Naive thymus-derived CD4-positive, alpha-beta T cell (primary cell): ENCODE measurements around the gene LIX1L. TPM values are rescaled to one million over a fixed set of nuclear protein-coding genes. Genes with fewer than 3 reads are reported as not detected.
A peak's percentile ranks its signal among the peaks of the same experiment; 100 is the strongest.

ENCODE experiments used
- ATAC-seq: fragments of 150-1000 bp; cut with Tn5 transposase; 2 replicates; pipeline ENCODE4 v1.10.0; 2021; ENCODE audit warnings: mild to moderate bottlenecking, moderate library complexity
- CTCF ChIA-PET: fragments of 350-600 bp; sonication (Branson Sonifier 250); formaldehyde crosslinking; loops from one replicate; lab custom pipeline; 2021; ENCODE audit warnings: antibody characterized with exemption; lab: Charles Lee
- POLR2A ChIA-PET: fragments of 350-600 bp; sonication (Branson Sonifier 250); formaldehyde crosslinking; loops from one replicate; lab custom pipeline; 2021; ENCODE audit warnings: antibody characterized with exemption, inconsistent platforms; lab: Charles Lee
- DNase-seq, 9 donors: peaks; one replicate each; pipeline versions ENCODE4 v3.0.0 to v3.0.0-alpha.2; 2020 to 2022; ENCODE audit warnings: mixed read lengths in 1 of 9
- H3K27ac ChIP-seq: one replicate; pipeline ENCODE4 v1.7.0; 2013; ENCODE audit warnings: mild to moderate bottlenecking, low read depth, low read length, moderate library complexity
- H3K27me3 ChIP-seq, 2 donors: one replicate each; pipeline ENCODE4 v1.7.0; 2013; ENCODE audit warnings: low read length in 2 of 2, mild to moderate bottlenecking in 2 of 2, moderate library complexity in 2 of 2; ENCODE audit not compliant: control insufficient read depth in 2 of 2, insufficient read depth in 2 of 2
- H3K36me3 ChIP-seq, 3 experiments: 1 replicate in 2 of 3; 2 replicates in 1 of 3; pipeline ENCODE4 v1.7.0; 2013; ENCODE audit warnings: low read length in 3 of 3, mild to moderate bottlenecking in 3 of 3, moderate library complexity in 1 of 3; ENCODE audit not compliant: insufficient read depth in 3 of 3, control insufficient read depth in 2 of 3
- H3K4me1 ChIP-seq, 2 donors: one replicate each; pipeline ENCODE4 v1.7.0; 2013; ENCODE audit warnings: low read length in 2 of 2, mild to moderate bottlenecking in 2 of 2, moderate library complexity in 1 of 2; ENCODE audit not compliant: control insufficient read depth in 2 of 2, insufficient read depth in 2 of 2
- H3K4me3 ChIP-seq: 2 replicates; pipeline ENCODE4 v1.7.0; 2013; ENCODE audit warnings: mild to moderate bottlenecking, low read length
- H3K9me3 ChIP-seq, 3 experiments: 1 replicate in 2 of 3; 2 replicates in 1 of 3; pipeline ENCODE4 v1.7.0; 2013; ENCODE audit warnings: low read length in 3 of 3; ENCODE audit not compliant: control insufficient read depth in 2 of 3
- H3K27ac Mint-ChIP-seq, 9 donors: one replicate each; pipeline ENCODE4 v1.8.0; 2020 to 2022; ENCODE audit warnings: mixed read lengths in 9 of 9, mild to moderate bottlenecking in 8 of 9, moderate library complexity in 5 of 9, inconsistent platforms in 2 of 9
- H3K27me3 Mint-ChIP-seq, 5 donors: one replicate each; pipeline ENCODE4 v1.8.0; 2021 to 2022; ENCODE audit warnings: mixed read lengths in 5 of 5, mild to moderate bottlenecking in 1 of 5
- H3K36me3 Mint-ChIP-seq, 5 donors: one replicate each; pipeline ENCODE4 v1.8.0; 2020 to 2022; ENCODE audit warnings: mixed read lengths in 5 of 5, mild to moderate bottlenecking in 3 of 5, inconsistent platforms in 1 of 5
- H3K4me1 Mint-ChIP-seq, 7 donors: one replicate each; pipeline ENCODE4 v1.8.0; 2020 to 2022; ENCODE audit warnings: mixed read lengths in 7 of 7, mild to moderate bottlenecking in 3 of 7, inconsistent platforms in 1 of 7
- H3K4me3 Mint-ChIP-seq, 10 donors: one replicate each; pipeline ENCODE4 v1.8.0; 2020 to 2022; ENCODE audit warnings: mild to moderate bottlenecking in 10 of 10, mixed read lengths in 10 of 10, moderate library complexity in 6 of 10, inconsistent platforms in 2 of 10
- H3K9me3 Mint-ChIP-seq, 11 donors: one replicate each; pipeline ENCODE4 v1.8.0; 2020 to 2022; ENCODE audit warnings: mixed read lengths in 11 of 11, mild to moderate bottlenecking in 4 of 11, inconsistent platforms in 1 of 11, moderate library complexity in 1 of 11
- intact Hi-C, 2 donors: fragments of 100-400 bp; cut with micrococcal nuclease; formaldehyde crosslinking; loops; one replicate each; pipeline ENCODE4 v1.15.1; 2023
- polyA plus RNA-seq, 2 donors: library from polyadenylated mRNA; unstranded; fragments of 300-500 nt; fragmentation: Illumina TruSeq; gene quantifications; one replicate each; pipeline ENCODE4 v1.2.3, GENCODE V29; 2021
- total RNA-seq, 6 experiments: library from RNA in 5 of 6; stranded (reverse) in 5 of 6; gene quantifications; 1 replicate in 5 of 6; 2 replicates in 1 of 6; pipeline ENCODE4 v1.2.3 and lab custom pipeline; 2021 to 2026

Gene LIX1L
- total and polyA plus RNA-seq, 7 experiments from 2014 or later, result 29.3 to 59.2 (median 33.9) TPM

DNA sequence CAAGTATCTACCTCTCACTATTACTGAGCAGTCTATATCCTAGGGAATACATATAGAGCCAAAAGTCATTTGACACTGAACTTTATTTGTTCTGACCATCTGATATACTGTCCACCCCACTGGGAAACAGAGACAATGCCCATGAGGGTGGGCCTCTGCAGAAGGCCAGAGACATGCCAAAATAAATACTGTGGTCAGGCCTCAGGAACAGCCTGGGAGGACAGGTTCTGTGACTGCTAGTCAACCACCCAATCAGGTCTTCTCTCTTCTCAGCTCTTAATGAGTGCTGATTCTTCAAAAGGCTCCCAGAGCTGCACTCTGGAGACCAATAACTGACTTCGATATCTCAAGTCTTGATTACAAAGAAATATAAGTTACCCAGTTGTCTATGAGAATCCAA lies 66.7 kb downstream of the LIX1L start:
- peaks cover 0 to 7% (median 3%) of the 10 kb centered on the region in 7 donors for H3K4me1 Mint-ChIP-seq
- H3K27ac Mint-ChIP-seq, result no peak overlapping the region
- intact Hi-C loops, result loop anchor here (1.0 kb wide), 4 partner anchors 19 to 122 kb away; partner anchors contain the start of genes ITGA10 (in 1 of the 2) and NUDT17 (in 1 of the 2)
- Histone ChIP-seq H3K36me3 (no peaks in the 10 kb centered on the region), H3K4me3 (no peak overlapping the region), H3K9me3 (no peaks in the 10 kb centered on the region), H3K4me1 (peaks cover 0 to 4% of the 10 kb centered on the region in 2 donors), H3K27ac (no peak overlapping the region), H3K27me3 (no peaks in the 10 kb centered on the region)
- H3K9me3 Mint-ChIP-seq, result no peaks in the 10 kb centered on the region
- no peak overlapping the region for H3K4me3 Mint-ChIP-seq
- peaks cover 0 to 6% (median 0%) of the 10 kb centered on the region in 5 donors for H3K27me3 Mint-ChIP-seq
- POLR2A ChIA-PET, result interaction anchor here (2.7 kb wide), 1 partner anchor 8 kb away, joined by 10 read pairs; no protein-coding TSS in a partner anchor
- CTCF ChIA-PET, result interaction anchor here (0.6 to 2.3 kb wide), 7 partner anchors 8 to 123 kb away, joined by 3 to 11 read pairs (median 4); partner anchors contain the start of gene PIAS3
- H3K36me3 Mint-ChIP-seq, result no peaks in the 10 kb centered on the region
- DNase-seq (no peak), ATAC-seq (no peak)

- Mint-ChIP-seq H3K4me3 (no peak overlapping the region), H3K27me3 (peaks cover 0 to 15% (median 7%) of the 10 kb centered on the region in 5 donors), H3K27ac (no peak overlapping the region), H3K9me3 (no peaks in the 10 kb centered on the region), H3K36me3 (no peaks in the 10 kb centered on the region), H3K4me1 (peaks cover 8 to 20% (median 12%) of the 10 kb centered on the region in 7 donors)
- no peak for DNase-seq
- ATAC-seq, result no peak
- peaks cover 5 to 9% of the 10 kb centered on the region in 2 donors for H3K4me1 ChIP-seq
- H3K27ac ChIP-seq, result no peak overlapping the region
- no peaks in the 10 kb centered on the region for H3K9me3 ChIP-seq
- no peaks in the 10 kb centered on the region for H3K27me3 ChIP-seq
- no peaks in the 10 kb centered on the region for H3K36me3 ChIP-seq
- H3K4me3 ChIP-seq, result no peak overlapping the region
- CTCF ChIA-PET, result interaction anchor here (1.9 kb wide), 1 partner anchor 30 kb away, joined by 5 read pairs; the partner anchor contains the start of gene PIAS3
- intact Hi-C loops, result no loop called here
- POLR2A ChIA-PET, result no interaction called here
Measured at GRCh38 chr1:145889722-145890121, 68.1 kb downstream of the LIX1L start.

DNA sequence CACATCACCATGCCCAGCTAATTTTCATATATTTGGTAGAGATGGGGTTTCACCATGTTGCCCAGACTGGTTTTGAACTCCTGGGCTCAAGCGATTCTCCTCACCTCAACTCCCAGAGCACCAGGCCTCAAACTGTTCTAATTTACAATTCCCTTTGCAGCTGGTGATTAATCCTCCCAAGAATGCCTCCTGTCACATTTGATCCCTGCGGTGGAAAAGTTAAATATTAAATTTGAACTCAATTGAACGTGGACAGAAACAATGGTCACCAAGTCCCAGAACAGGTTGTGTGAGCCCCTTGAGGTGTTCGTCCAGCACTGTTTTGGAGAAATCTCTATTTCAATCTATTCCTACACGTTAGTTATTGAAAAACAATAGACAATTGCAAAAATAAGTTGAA lies 70.2 kb downstream of the LIX1L start:
- Histone ChIP-seq H3K36me3 (no peaks in the 10 kb centered on the region), H3K4me3 (no peak overlapping the region), H3K27me3 (no peaks in the 10 kb centered on the region), H3K27ac (no peak overlapping the region), H3K9me3 (no peaks in the 10 kb centered on the region), H3K4me1 (peaks cover 5 to 9% of the 10 kb centered on the region in 2 donors)
- Mint-ChIP-seq H3K9me3 (no peaks in the 10 kb centered on the region), H3K27ac (peak overlapping the region in 1 of 9 donors; percentile 32), H3K4me3 (peak overlapping the region in 4 of 10 donors; percentile 16 to 43 (median 31)), H3K4me1 (peaks cover 9 to 22% (median 12%) of the 10 kb centered on the region in 7 donors), H3K27me3 (peaks cover 6 to 33% (median 20%) of the 10 kb centered on the region in 5 donors), H3K36me3 (no peaks in the 10 kb centered on the region)
- ChIA-PET POLR2A (no interaction called here), CTCF (interaction anchor here (1.0 kb wide), 1 partner anchor 124 kb away, joined by 3 read pairs; no protein-coding TSS in a partner anchor)
- DNase-seq (no peak), ATAC-seq (no peak)
- intact Hi-C loops, result loop anchor here in 1 of 2 donors (2.0 kb wide), 1 partner anchor 29 kb away; the partner anchor contains the start of gene PIAS3

GRCh38 chr1:145886816-145887215 lies 71.0 kb downstream of the LIX1L start:
- no peak for DNase-seq
- H3K4me3 Mint-ChIP-seq, result peak overlapping the region; percentile 55 to 93 (median 71)
- no peak for ATAC-seq
- H3K4me3 ChIP-seq, result no peak overlapping the region
- H3K27me3 Mint-ChIP-seq, result peaks cover 6 to 36% (median 20%) of the 10 kb centered on the region in 5 donors
- no peaks in the 10 kb centered on the region for H3K36me3 Mint-ChIP-seq
- H3K9me3 Mint-ChIP-seq, result no peaks in the 10 kb centered on the region
- no peaks in the 10 kb centered on the region for H3K9me3 ChIP-seq
- peaks cover 9 to 22% (median 12%) of the 10 kb centered on the region in 7 donors for H3K4me1 Mint-ChIP-seq
- H3K27ac ChIP-seq, result no peak overlapping the region
- intact Hi-C loops, result loop anchor here in 1 of 2 donors (2.0 kb wide), 1 partner anchor 28 kb away; the partner anchor contains the start of gene PIAS3
- peaks cover 5 to 9% of the 10 kb centered on the region in 2 donors for H3K4me1 ChIP-seq
- POLR2A ChIA-PET, result interaction anchor here (1.1 to 1.6 kb wide), 2 partner anchors 71 to 93 kb away, joined by 3 to 4 read pairs; partner anchors contain the start of gene LIX1L
- CTCF ChIA-PET, result interaction anchor here (1.0 kb wide), 1 partner anchor 125 kb away, joined by 3 read pairs; no protein-coding TSS in a partner anchor
- H3K27ac Mint-ChIP-seq, result no peak overlapping the region
- H3K36me3 ChIP-seq, result no peaks in the 10 kb centered on the region
- no peaks in the 10 kb centered on the region for H3K27me3 ChIP-seq

- Histone ChIP-seq H3K27me3 (no peaks in the 10 kb centered on the region), H3K4me1 (peaks cover 5 to 9% of the 10 kb centered on the region in 2 donors), H3K27ac (no peak overlapping the region), H3K9me3 (no peaks in the 10 kb centered on the region), H3K36me3 (no peaks in the 10 kb centered on the region), H3K4me3 (peak overlapping the region; percentile 60)
- no peak for ATAC-seq
- Mint-ChIP-seq H3K27ac (peak overlapping the region in 2 of 9 donors; percentile 18 to 21), H3K4me3 (peak overlapping the region; percentile 73 to 93 (median 88)), H3K4me1 (peaks cover 9 to 22% (median 12%) of the 10 kb centered on the region in 7 donors), H3K9me3 (no peaks in the 10 kb centered on the region), H3K27me3 (peaks cover 6 to 36% (median 20%) of the 10 kb centered on the region in 5 donors), H3K36me3 (no peaks in the 10 kb centered on the region)
- intact Hi-C loops, result loop anchor here in 1 of 2 donors (2.0 kb wide), 1 partner anchor 28 kb away; the partner anchor contains the start of gene PIAS3
- ChIA-PET CTCF (interaction anchor here (1.3 to 1.5 kb wide), 2 partner anchors 27 to 121 kb away, joined by 3 read pairs; no protein-coding TSS in a partner anchor), POLR2A (interaction anchor here (1.1 to 1.6 kb wide), 3 partner anchors 41 to 94 kb away, joined by 3 to 5 read pairs (median 4); partner anchors contain the start of genes LIX1L and RBM8A)
- no peak for DNase-seq
Measured at GRCh38 chr1:145886390-145886789, 71.4 kb downstream of the LIX1L start.

- CTCF ChIA-PET, result interaction anchor here (1.3 to 1.5 kb wide), 2 partner anchors 27 to 122 kb away, joined by 3 read pairs; no protein-coding TSS in a partner anchor
- peaks cover 5 to 9% of the 10 kb centered on the region in 2 donors for H3K4me1 ChIP-seq
- no peaks in the 10 kb centered on the region for H3K36me3 ChIP-seq
- H3K9me3 ChIP-seq, result no peaks in the 10 kb centered on the region
- peaks cover 9 to 22% (median 12%) of the 10 kb centered on the region in 7 donors for H3K4me1 Mint-ChIP-seq
- no peaks in the 10 kb centered on the region for H3K36me3 Mint-ChIP-seq
- ATAC-seq (peak; percentile 99), DNase-seq (peak; percentile 73 to 87 (median 87))
- no peak within 1 kb of the TSS for H3K27ac ChIP-seq
- no peaks in the 10 kb centered on the region for H3K9me3 Mint-ChIP-seq
- peak within 1 kb of the TSS; percentile 60 for H3K4me3 ChIP-seq
- peaks cover 6 to 39% (median 20%) of the 10 kb centered on the region in 5 donors for H3K27me3 Mint-ChIP-seq
- peak within 1 kb of the TSS in 6 of 9 donors; percentile 6 to 79 (median 39) for H3K27ac Mint-ChIP-seq
- H3K4me3 Mint-ChIP-seq, result peak within 1 kb of the TSS; percentile 73 to 93 (median 88)
- intact Hi-C loops, result loop anchor here (1.0 to 2.0 kb wide), 3 partner anchors 27 to 33 kb away; partner anchors contain the start of genes PIAS3 (in 2 of the 2) and PEX11B (in 1 of the 2)
- no peaks in the 10 kb centered on the region for H3K27me3 ChIP-seq
- POLR2A ChIA-PET, result interaction anchor here (0.7 to 1.6 kb wide), 6 partner anchors 12 to 94 kb away, joined by 3 to 5 read pairs (median 4); partner anchors contain the start of genes LIX1L and RBM8A
Measured at GRCh38 chr1:145885738-145886287, 72.0 kb downstream of the LIX1L start, which contains the start of gene ANKRD35. ANKRD35 (minus strand) TSS chr1:145885866; CDS start chr1:145885758, 108 bp downstream.
